Breast epithelium (tissue), 3 donors: ENCODE measurements around the gene TMEM247.

Experiments
- CTCF ChIP-seq, 3 donors: fragments of 450-650 bp; IDR thresholded peaks; one replicate each; pipeline ENCODE4 v1.5.1; 2016 to 2017; ENCODE audit warnings: antibody characterized with exemption in 3 of 3, mild to moderate bottlenecking in 3 of 3, moderate library complexity in 3 of 3
- POLR2A ChIP-seq: fragments of 450-650 bp; IDR thresholded peaks from one replicate; pipeline ENCODE4 v1.6.1; 2016; ENCODE audit warnings: antibody characterized with exemption, mild to moderate bottlenecking, moderate library complexity

DNA sequence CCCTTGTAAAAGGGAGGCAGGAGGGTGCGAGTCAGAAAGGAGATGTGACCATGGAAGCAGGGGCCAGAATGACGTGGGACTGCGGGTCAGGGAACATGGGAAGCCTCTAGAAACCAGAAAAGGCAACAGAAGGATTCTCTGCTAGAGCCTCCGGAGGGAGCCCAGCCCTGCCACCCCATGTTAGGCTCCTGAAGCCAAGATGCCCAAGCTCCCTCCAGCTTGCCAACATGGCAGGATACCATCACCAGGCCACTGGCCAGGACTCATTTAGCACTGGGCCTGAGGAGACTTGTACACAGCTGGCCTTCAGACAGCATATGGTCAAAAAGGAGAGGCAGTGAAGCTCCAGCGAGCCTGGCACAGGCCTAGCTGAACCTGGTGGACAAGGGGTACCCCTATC lies 5.6 kb downstream of the TMEM247 start:
- TF ChIP-seq CTCF (IDR thresholded peaks at IDR 0.05) (no peak), POLR2A (no peak)
